HEK293 (cell line): Measurements from ENCODE around the gene GPR146.

Experiments
- KLF17 ChIP-seq: fragments of 450-650 bp; formaldehyde crosslinking; IDR thresholded peaks from 2 replicates; pipeline ENCODE4 v1.5.1; 2016; ENCODE audit warnings: missing biosample characterization, missing genetic modification characterization
- KLF9 ChIP-seq: fragments of 450-650 bp; formaldehyde crosslinking; IDR thresholded peaks from 2 replicates; pipeline ENCODE4 v1.5.1; 2016; ENCODE audit warnings: missing biosample characterization, missing genetic modification characterization, low read depth
- PBX3 ChIP-seq: sonication (generic); formaldehyde crosslinking; IDR thresholded peaks from 2 replicates; pipeline ENCODE4 v1.8.1; 2022; ENCODE audit warnings: mild to moderate bottlenecking, moderate library complexity, missing genetic modification reagents
- SCRT1 ChIP-seq: fragments of 450-650 bp; formaldehyde crosslinking; IDR thresholded peaks from 2 replicates; pipeline ENCODE4 v1.5.1; 2016; ENCODE audit warnings: missing biosample characterization, missing genetic modification characterization, borderline replicate concordance
- SCRT2 ChIP-seq: fragments of 450-650 bp; formaldehyde crosslinking; IDR thresholded peaks from 2 replicates; pipeline ENCODE4 v1.5.1; 2016; ENCODE audit warnings: missing biosample characterization, missing genetic modification characterization
- SP2 ChIP-seq: fragments of 450-650 bp; formaldehyde crosslinking; IDR thresholded peaks from 2 replicates; pipeline ENCODE4 v1.5.1; 2016; ENCODE audit warnings: missing biosample characterization, missing genetic modification characterization
- TSHZ1 ChIP-seq: fragments of 450-650 bp; formaldehyde crosslinking; IDR thresholded peaks from 2 replicates; pipeline ENCODE4 v1.5.1; 2016; ENCODE audit warnings: missing biosample characterization, missing genetic modification characterization, borderline replicate concordance
- ZFP3 ChIP-seq: fragments of 450-650 bp; formaldehyde crosslinking; IDR thresholded peaks from 2 replicates; pipeline ENCODE4 v1.5.1; 2016; ENCODE audit warnings: low read depth, missing biosample characterization, missing genetic modification characterization
- ZNF146 ChIP-seq: fragments of 450-650 bp; formaldehyde crosslinking; IDR thresholded peaks from 2 replicates; pipeline ENCODE4 v1.5.1; 2016; ENCODE audit warnings: missing biosample characterization, missing genetic modification characterization
- ZSCAN4 ChIP-seq: fragments of 450-650 bp; formaldehyde crosslinking; IDR thresholded peaks from 2 replicates; pipeline ENCODE4 v1.5.1; 2017; ENCODE audit warnings: missing biosample characterization, missing genetic modification characterization
- TF ChIP-seq, protein P1 (sequence below): fragments of 450-650 bp; formaldehyde crosslinking; IDR thresholded peaks from 2 replicates; pipeline ENCODE4 v1.5.1; 2016; ENCODE audit warnings: missing biosample characterization, missing genetic modification characterization
- TF ChIP-seq, protein P2 (sequence below): fragments of 450-650 bp; formaldehyde crosslinking; IDR thresholded peaks from 2 replicates; pipeline ENCODE4 v1.5.1; 2016; ENCODE audit warnings: missing biosample characterization, missing genetic modification characterization

DNA sequence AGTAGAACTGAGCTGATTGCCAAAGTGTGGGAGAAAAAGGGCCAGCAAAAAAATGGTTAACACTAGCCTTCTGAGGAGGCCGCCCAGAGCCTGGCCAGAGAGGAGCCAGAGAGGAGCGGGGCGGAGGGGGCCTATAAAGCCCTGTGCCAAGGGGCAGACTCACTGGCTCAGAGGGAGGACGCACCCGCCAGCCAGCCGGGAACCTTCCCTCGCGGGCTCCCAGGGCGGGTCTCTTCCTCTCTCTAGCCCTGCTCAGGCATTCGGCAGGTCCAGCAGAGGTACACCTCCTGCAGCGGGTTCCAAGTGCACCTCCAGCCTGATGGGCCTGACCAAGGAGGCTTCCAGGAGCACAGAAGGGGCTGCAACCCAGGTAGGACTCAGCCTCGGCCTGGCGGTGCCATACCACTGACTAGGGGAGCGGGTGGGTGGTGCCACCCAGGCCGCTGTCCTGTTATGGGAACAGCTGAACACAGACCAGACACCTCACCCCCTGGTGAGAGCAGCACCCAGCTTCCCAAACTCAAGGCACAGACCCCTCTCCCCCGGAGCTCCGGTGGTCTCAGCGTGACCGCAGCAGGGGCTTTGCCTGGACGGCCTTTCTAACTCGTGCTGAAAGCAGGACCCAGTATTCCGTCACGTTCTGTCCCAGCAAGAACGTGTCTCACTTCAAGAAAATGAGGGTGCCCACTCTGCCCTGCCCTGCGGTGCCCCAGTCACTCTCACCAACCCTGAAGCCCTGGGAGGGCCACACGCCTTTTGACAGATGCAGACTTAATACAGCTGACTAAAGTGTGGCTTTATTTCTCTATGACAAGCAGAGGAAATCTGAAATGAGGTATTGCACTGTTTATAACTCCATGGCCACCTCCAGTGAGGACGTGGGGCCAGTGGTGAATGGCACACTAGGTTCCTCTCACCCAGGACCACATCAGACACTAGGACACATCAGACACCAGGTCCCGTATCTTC is 43.9 kb downstream of the GPR146 start, which contains the start of gene GPER1:
- TF ChIP-seq, protein P1, sequence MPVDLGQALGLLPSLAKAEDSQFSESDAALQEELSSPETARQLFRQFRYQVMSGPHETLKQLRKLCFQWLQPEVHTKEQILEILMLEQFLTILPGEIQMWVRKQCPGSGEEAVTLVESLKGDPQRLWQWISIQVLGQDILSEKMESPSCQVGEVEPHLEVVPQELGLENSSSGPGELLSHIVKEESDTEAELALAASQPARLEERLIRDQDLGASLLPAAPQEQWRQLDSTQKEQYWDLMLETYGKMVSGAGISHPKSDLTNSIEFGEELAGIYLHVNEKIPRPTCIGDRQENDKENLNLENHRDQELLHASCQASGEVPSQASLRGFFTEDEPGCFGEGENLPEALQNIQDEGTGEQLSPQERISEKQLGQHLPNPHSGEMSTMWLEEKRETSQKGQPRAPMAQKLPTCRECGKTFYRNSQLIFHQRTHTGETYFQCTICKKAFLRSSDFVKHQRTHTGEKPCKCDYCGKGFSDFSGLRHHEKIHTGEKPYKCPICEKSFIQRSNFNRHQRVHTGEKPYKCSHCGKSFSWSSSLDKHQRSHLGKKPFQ = no peak
- TF ChIP-seq KLF9 = no peak
- TF ChIP-seq, protein P2, sequence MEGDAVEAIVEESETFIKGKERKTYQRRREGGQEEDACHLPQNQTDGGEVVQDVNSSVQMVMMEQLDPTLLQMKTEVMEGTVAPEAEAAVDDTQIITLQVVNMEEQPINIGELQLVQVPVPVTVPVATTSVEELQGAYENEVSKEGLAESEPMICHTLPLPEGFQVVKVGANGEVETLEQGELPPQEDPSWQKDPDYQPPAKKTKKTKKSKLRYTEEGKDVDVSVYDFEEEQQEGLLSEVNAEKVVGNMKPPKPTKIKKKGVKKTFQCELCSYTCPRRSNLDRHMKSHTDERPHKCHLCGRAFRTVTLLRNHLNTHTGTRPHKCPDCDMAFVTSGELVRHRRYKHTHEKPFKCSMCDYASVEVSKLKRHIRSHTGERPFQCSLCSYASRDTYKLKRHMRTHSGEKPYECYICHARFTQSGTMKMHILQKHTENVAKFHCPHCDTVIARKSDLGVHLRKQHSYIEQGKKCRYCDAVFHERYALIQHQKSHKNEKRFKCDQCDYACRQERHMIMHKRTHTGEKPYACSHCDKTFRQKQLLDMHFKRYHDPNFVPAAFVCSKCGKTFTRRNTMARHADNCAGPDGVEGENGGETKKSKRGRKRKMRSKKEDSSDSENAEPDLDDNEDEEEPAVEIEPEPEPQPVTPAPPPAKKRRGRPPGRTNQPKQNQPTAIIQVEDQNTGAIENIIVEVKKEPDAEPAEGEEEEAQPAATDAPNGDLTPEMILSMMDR (tag by site-specific recombination) = no peak
- TF ChIP-seq ZSCAN4 (tag by site-specific recombination) = no peak
- TF ChIP-seq SCRT1 = no peak
- peak; percentile 33; the same call in 1 of the 2 replicates for TF ChIP-seq SP2 (tag by site-specific recombination)
- TF ChIP-seq SCRT2 (tag by site-specific recombination) = no peak
- no peak for TF ChIP-seq PBX3 (CRISPR knock-in tag)
- no peak for TF ChIP-seq TSHZ1 (tag by site-specific recombination)
- no peak for TF ChIP-seq KLF17 (tag by site-specific recombination)
- TF ChIP-seq ZFP3 = no peak
- no peak for TF ChIP-seq ZNF146
